Measurements from ENCODE around the gene ARHGEF12.

ARHGEF12 gene

GRCh38 chr11:120425527-120425926, 89.3 kb downstream of the ARHGEF12 start:
- H3K4me1 ChIP-seq (ENCODE audit: insufficient read depth, insufficient read length) = no peaks in the 10 kb centered on the region
- no peak for DNase-seq (ENCODE audit: low read depth, low spot score)
- H3K27me3 ChIP-seq (ENCODE audit: insufficient read depth, insufficient read length) = no peaks in the 10 kb centered on the region
- no peaks in the 10 kb centered on the region for H3K9me3 ChIP-seq (ENCODE audit: insufficient read depth, low read length)
- H3K36me3 ChIP-seq (ENCODE audit: insufficient read depth, insufficient read length, low read length) = peaks cover 29% of the 10 kb centered on the region
- TF ChIP-seq ZNF274 (IDR thresholded peaks at IDR 0.05; ENCODE audit: low read depth, low read length) (no peak), YY1 (IDR thresholded peaks at IDR 0.05; ENCODE audit: insufficient read depth, insufficient read length) (no peak), SUZ12 (IDR thresholded peaks at IDR 0.05; ENCODE audit: extremely low read depth, insufficient read depth, insufficient read length) (no peak)
- H3K9ac ChIP-seq (ENCODE audit: insufficient read length, low read depth) = no peak overlapping the region
- H3K4me3 ChIP-seq (ENCODE audit: insufficient read length, low read depth) = no peak overlapping the region

GRCh38 chr11:120430146-120430545, 93.9 kb downstream of the ARHGEF12 start:
- H3K27me3 ChIP-seq (ENCODE audit: insufficient read depth, insufficient read length) = no peaks in the 10 kb centered on the region
- DNase-seq (ENCODE audit: low read depth, low spot score) = no peak
- H3K9ac ChIP-seq (ENCODE audit: insufficient read length, low read depth) = no peak overlapping the region
- no peaks in the 10 kb centered on the region for H3K4me1 ChIP-seq (ENCODE audit: insufficient read depth, insufficient read length)
- H3K36me3 ChIP-seq (ENCODE audit: insufficient read depth, insufficient read length, low read length) = peaks cover 17% of the 10 kb centered on the region
- H3K9me3 ChIP-seq (ENCODE audit: insufficient read depth, low read length) = no peaks in the 10 kb centered on the region
- H3K4me3 ChIP-seq (ENCODE audit: insufficient read length, low read depth) = no peak overlapping the region
- no peak for TF ChIP-seq YY1 (IDR thresholded peaks at IDR 0.05; ENCODE audit: insufficient read depth, insufficient read length)
- TF ChIP-seq SUZ12 (IDR thresholded peaks at IDR 0.05; ENCODE audit: extremely low read depth, insufficient read depth, insufficient read length) = no peak
- no peak for TF ChIP-seq ZNF274 (IDR thresholded peaks at IDR 0.05; ENCODE audit: low read depth, low read length)

DNA sequence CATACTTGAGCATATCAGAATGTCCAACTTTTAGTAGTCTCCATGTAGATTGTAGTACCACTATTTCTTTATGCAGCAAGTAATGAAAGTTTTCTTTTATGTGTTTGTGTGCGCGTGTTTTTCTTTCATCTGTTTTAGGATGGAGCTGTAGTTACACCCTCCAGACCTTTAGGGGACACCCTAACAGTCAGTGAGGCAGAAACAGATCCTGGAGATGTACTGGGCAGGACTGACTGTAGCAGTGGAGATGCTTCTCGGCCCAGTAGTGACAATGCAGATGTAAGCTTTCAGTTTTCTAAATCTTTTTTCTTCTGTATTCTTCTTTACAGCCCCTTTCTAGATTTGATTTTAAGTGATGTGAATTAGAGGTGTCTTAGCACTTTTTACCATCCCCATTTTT, 95.4 kb downstream of the ARHGEF12 start:
- TF ChIP-seq YY1 (IDR thresholded peaks at IDR 0.05; ENCODE audit: insufficient read depth, insufficient read length) (no peak), ZNF274 (IDR thresholded peaks at IDR 0.05; ENCODE audit: low read depth, low read length) (no peak), SUZ12 (IDR thresholded peaks at IDR 0.05; ENCODE audit: extremely low read depth, insufficient read depth, insufficient read length) (no peak)
- no peaks in the 10 kb centered on the region for H3K9me3 ChIP-seq (ENCODE audit: insufficient read depth, low read length)
- peaks cover 14% of the 10 kb centered on the region for H3K36me3 ChIP-seq (ENCODE audit: insufficient read depth, insufficient read length, low read length)
- no peak overlapping the region for H3K9ac ChIP-seq (ENCODE audit: insufficient read length, low read depth)
- no peak overlapping the region for H3K4me3 ChIP-seq (ENCODE audit: insufficient read length, low read depth)
- no peak for DNase-seq (ENCODE audit: low read depth, low spot score)
- H3K27me3 ChIP-seq (ENCODE audit: insufficient read depth, insufficient read length) = no peaks in the 10 kb centered on the region
- no peaks in the 10 kb centered on the region for H3K4me1 ChIP-seq (ENCODE audit: insufficient read depth, insufficient read length)

- Histone ChIP-seq H3K9me3 (ENCODE audit: insufficient read depth, low read length) (no peaks in the 10 kb centered on the region), H3K9ac (ENCODE audit: insufficient read length, low read depth) (no peak overlapping the region), H3K27me3 (ENCODE audit: insufficient read depth, insufficient read length) (no peaks in the 10 kb centered on the region), H3K36me3 (ENCODE audit: insufficient read depth, insufficient read length, low read length) (peaks cover 14% of the 10 kb centered on the region), H3K4me1 (ENCODE audit: insufficient read depth, insufficient read length) (no peaks in the 10 kb centered on the region), H3K4me3 (ENCODE audit: insufficient read length, low read depth) (no peak overlapping the region)
- TF ChIP-seq ZNF274 (IDR thresholded peaks at IDR 0.05; ENCODE audit: low read depth, low read length) (no peak), YY1 (IDR thresholded peaks at IDR 0.05; ENCODE audit: insufficient read depth, insufficient read length) (no peak), SUZ12 (IDR thresholded peaks at IDR 0.05; ENCODE audit: extremely low read depth, insufficient read depth, insufficient read length) (no peak)
- no peak for DNase-seq (ENCODE audit: low read depth, low spot score)
These were observed 96.1 kb downstream of the ARHGEF12 start for GRCh38 chr11:120432056-120433018.

DNA sequence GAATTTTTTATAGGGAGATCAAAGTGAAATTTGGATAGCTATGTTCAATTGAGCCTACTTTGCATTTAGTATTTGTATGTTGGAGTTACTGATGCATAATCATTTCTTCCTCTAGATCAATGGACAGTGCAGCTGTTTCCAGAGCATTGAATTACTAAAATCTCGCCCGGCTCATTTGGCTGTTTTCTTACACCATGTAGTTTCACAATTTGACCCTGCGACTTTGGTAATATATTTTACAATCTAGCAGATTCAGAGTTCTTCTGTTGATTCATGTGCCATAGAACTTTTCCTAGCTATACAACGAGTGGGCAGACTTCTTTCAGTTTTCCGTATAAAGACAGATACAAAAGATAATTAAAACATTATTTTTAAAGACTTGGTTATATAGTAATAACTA, 105.4 kb downstream of the ARHGEF12 start:
- DNase-seq (ENCODE audit: low read depth, low spot score) = no peak
- H3K27me3 ChIP-seq (ENCODE audit: insufficient read depth, insufficient read length) = no peaks in the 10 kb centered on the region
- no peak overlapping the region for H3K9ac ChIP-seq (ENCODE audit: insufficient read length, low read depth)
- H3K36me3 ChIP-seq (ENCODE audit: insufficient read depth, insufficient read length, low read length) = peaks cover 32% of the 10 kb centered on the region
- H3K4me3 ChIP-seq (ENCODE audit: insufficient read length, low read depth) = no peak overlapping the region
- H3K4me1 ChIP-seq (ENCODE audit: insufficient read depth, insufficient read length) = no peaks in the 10 kb centered on the region
- no peaks in the 10 kb centered on the region for H3K9me3 ChIP-seq (ENCODE audit: insufficient read depth, low read length)
- TF ChIP-seq YY1 (IDR thresholded peaks at IDR 0.05; ENCODE audit: insufficient read depth, insufficient read length) (no peak), SUZ12 (IDR thresholded peaks at IDR 0.05; ENCODE audit: extremely low read depth, insufficient read depth, insufficient read length) (no peak), ZNF274 (IDR thresholded peaks at IDR 0.05; ENCODE audit: low read depth, low read length) (no peak)

DNA sequence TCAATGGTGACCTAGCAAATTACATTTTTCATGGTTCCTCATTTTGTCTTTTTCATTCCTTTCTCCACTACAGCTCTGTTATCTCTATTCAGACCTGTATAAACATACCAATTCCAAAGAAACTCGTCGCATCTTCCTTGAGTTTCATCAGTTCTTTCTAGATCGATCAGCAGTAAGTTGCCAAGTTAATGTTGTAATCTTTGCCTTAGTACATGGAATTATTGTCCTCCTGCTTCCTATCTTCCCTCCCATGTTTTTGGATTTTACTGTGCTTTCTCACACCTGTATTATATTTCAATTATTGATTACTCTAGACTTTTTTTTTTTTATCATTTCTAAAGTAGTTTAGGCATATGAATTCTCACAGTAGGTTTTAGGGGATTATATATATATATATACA, 105.8 kb downstream of the ARHGEF12 start:
- TF ChIP-seq ZNF274 (IDR thresholded peaks at IDR 0.05; ENCODE audit: low read depth, low read length) = no peak
- TF ChIP-seq SUZ12 (IDR thresholded peaks at IDR 0.05; ENCODE audit: extremely low read depth, insufficient read depth, insufficient read length) = no peak
- no peak for TF ChIP-seq YY1 (IDR thresholded peaks at IDR 0.05; ENCODE audit: insufficient read depth, insufficient read length)
- Histone ChIP-seq H3K27me3 (ENCODE audit: insufficient read depth, insufficient read length) (no peaks in the 10 kb centered on the region), H3K4me3 (ENCODE audit: insufficient read length, low read depth) (no peak overlapping the region), H3K9me3 (ENCODE audit: insufficient read depth, low read length) (no peaks in the 10 kb centered on the region), H3K9ac (ENCODE audit: insufficient read length, low read depth) (no peak overlapping the region), H3K36me3 (ENCODE audit: insufficient read depth, insufficient read length, low read length) (peaks cover 36% of the 10 kb centered on the region), H3K4me1 (ENCODE audit: insufficient read depth, insufficient read length) (no peaks in the 10 kb centered on the region)
- no peak for DNase-seq (ENCODE audit: low read depth, low spot score)

DNA sequence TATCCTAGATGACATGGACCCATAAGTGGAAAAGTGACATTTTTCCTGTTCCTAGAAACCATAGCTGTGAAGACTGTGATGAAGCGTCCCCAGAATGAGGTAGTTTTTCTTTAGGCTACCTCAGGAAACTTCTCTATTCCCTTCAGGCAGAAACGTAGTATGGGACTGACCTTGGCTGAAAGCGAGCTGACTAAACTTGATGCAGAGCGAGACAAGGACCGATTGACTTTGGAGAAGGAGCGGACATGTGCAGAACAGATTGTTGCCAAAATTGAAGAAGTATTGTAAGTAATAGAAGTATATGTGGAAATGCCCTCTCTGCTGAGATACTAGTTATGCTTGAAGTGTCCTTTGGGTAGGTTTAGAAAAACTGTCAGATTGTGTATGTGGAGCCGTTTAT, 110.6 kb downstream of the ARHGEF12 start:
- H3K36me3 ChIP-seq (ENCODE audit: insufficient read depth, insufficient read length, low read length) = peaks cover 49% of the 10 kb centered on the region
- TF ChIP-seq ZNF274 (IDR thresholded peaks at IDR 0.05; ENCODE audit: low read depth, low read length) (no peak), YY1 (IDR thresholded peaks at IDR 0.05; ENCODE audit: insufficient read depth, insufficient read length) (no peak), SUZ12 (IDR thresholded peaks at IDR 0.05; ENCODE audit: extremely low read depth, insufficient read depth, insufficient read length) (no peak)

More for the DNA sequence above, 110.6 kb downstream of the ARHGEF12 start:
- no peaks in the 10 kb centered on the region for H3K9me3 ChIP-seq (ENCODE audit: insufficient read depth, low read length)
- no peaks in the 10 kb centered on the region for H3K4me1 ChIP-seq (ENCODE audit: insufficient read depth, insufficient read length)
- H3K9ac ChIP-seq (ENCODE audit: insufficient read length, low read depth) = no peak overlapping the region
- no peaks in the 10 kb centered on the region for H3K27me3 ChIP-seq (ENCODE audit: insufficient read depth, insufficient read length)
- no peak overlapping the region for H3K4me3 ChIP-seq (ENCODE audit: insufficient read length, low read depth)
- no peak for DNase-seq (ENCODE audit: low read depth, low spot score)

All from NT2/D1 (cell line).